K562 treated with DMSO at 1 percent for 48 hours (cell line): ENCODE results near the gene SYMPK. TPM values are rescaled to one million over a fixed set of nuclear protein-coding genes. Genes with fewer than 3 reads are reported as not detected.

Experiments
- total RNA-seq: library from RNA; unstranded; fragments of 300-600 nt; gene quantifications from 2 replicates; pipeline ENCODE4 v1.2.3, GENCODE V29; 2022; ENCODE audit warnings: low replicate concordance; ENCODE audit errors: extremely low read depth

The SYMPK gene
- not detected in 2 replicates for total RNA-seq

DNA sequence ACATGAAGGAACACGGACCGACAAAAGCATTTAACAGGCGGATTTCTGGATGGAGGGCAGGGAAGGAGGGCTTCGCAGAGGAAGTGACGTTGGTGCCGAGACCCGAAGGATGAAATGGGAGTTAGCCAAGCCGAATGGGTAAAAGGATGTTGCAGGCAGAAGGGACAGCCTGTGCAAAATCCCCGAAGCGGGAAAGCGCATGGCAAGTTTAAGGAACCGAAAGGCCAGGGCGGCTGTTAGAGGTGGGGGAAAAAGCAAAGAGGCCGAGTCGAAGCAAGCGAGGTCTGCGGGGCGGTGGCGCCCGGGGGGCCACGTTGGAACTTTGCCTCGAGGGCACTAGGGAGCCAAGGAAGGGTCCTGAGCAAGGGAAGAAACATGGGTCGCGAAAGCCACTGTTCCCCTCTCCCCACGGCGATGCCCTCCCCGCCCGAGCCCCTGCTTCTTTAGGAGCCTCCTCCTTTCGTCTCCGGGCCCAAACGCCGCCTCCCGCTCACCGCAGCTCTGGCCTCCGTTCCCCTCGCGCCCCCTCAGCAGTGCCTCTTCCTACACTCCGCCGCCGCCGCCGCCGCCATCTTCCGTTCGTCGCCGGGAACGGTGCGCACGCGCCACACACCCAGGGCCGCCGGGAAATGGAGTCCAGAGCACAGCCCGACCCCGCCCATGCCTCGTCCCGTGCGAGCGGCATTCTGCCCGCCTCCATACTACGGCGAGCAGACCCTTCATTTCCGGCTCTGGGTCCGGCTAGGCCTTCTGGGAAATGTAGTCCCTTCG lies at the start of gene SYMPK:
Gene SYMPK, minus strand, starts transcription at position 584 of the 771 bp plus-strand sequence. CDS start 8,652 bp downstream, outside the sequence.

DNA sequence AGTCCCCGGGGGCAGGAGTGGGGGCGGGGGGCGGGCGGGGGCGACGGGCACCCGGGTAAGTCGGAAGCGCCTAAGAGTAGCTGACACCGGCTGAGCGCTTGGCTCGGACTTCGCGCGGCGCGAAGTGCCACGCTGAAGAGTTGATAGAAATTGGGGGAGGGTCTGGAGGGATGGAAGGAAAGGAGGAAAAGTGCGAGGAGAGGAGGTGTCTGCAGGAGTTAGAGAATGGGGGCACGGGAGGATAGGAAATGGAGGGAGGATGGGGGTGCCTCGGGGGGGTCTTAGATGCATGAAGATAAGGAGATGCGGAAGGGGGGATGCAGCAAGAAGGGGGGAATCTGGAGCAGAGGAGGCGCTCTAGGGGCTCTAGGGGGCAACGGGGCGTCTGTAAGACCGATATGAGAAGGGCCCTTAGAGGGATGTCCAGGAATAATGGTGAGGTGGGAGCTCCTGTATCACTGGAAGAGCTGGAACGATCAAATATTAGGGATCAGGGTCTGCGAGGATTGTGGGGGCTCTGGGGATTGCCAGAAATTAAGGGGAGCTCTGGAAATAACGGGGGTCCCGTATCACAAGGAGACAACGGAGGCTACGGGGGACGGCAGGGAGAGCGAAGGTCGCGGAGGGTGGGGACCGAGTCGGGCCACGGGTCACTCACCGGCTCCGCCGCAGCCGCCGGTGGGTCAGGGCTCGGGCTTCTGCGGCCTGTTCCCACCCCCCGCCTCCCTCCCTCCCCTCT lies 39.1 kb upstream of the SYMPK start, which contains the start of gene MYPOP:
Gene MYPOP, minus strand, starts transcription at position 702 of the 739 bp plus-strand sequence. CDS start 840 bp downstream, outside the sequence.

DNA sequence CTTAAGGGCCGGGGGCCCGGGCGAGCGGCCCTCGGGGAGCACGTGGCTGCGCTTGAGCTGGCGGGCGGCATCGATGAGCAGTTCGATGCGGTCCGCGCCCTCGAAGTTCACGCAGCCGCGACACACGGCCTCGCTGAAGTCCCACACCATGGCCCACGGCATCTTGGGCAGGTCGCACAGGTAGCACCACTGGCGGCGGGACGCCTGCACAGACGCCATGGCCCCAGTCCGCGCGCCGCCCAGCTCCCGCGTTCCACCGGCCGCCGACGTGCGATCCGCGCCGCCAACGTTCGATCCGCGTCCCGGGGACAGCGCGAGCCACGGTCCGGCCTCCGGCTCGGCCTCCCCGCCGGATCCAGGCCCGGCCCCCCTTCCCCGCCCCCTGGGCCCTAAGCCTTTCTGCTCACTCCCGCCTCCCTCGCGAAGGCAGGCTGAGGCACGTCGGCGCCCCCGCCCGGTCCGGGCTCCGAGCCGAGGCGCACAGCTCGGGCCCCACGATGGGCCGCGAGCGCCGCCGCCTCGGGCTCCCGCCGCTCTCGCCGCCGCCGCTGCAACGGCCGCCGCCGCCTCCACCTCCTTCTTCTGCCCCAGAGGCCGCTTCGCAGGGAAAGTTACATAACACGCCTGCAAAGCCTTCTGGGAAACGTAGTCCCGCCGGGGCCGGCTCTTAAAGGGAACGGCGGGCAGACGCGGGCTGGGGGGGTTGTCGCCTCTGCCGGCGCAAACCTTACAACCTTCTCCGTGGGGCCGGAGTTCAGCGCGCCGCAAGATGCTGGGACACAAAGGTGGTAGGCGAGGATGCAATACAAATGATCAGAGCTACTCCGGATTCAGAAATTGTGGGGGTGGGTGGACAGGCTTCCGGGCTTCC lies 22.8 kb upstream of the SYMPK start, which contains the start of gene IRF2BP1:
Gene IRF2BP1, minus strand, starts transcription at position 586 of the 871 bp plus-strand sequence. Its CDS starts 367 bp downstream, at position 219.

DNA sequence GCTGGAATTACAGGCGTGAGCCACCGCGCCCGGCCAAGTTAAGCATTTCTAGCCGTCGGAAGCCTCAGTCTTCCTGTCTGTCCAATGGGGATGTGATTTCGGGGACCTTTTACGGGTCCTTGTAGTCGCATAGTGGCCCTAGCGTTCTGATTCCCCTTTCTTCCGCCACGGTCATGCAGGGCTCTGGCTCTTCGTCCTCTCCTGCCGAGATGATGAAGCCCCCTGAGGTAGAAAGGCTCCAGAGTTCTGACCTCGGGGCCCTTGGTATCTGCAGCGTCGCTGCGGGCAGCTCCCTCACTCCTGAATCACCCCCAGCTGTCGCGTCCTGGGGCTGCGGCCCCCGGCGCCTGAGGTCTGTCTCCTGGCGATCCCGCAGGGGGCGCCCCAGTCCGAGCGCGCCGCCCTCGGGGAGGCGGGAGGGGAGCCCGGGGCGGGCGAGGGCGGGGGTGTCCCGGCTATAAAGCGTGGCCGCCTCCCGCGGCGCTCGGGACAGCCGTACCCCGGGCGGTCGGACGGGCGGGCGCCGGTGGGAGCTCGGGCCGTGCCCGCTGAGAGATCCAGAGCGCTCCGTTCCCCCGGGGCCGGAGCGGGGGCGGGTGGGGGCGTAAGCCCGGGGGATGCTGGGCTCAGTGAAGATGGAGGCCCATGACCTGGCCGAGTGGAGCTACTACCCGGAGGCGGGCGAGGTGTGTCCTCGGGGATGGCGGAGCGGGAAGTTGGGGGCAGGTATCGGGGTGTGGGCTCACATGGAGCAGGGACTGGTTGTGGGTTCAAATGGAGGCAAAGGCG lies 1.1 kb upstream of the SYMPK start, which contains the start of gene FOXA3:
Gene FOXA3, plus strand, starts transcription at position 487 of the 789 bp plus-strand sequence. Its CDS starts 131 bp downstream, at position 618.

DNA sequence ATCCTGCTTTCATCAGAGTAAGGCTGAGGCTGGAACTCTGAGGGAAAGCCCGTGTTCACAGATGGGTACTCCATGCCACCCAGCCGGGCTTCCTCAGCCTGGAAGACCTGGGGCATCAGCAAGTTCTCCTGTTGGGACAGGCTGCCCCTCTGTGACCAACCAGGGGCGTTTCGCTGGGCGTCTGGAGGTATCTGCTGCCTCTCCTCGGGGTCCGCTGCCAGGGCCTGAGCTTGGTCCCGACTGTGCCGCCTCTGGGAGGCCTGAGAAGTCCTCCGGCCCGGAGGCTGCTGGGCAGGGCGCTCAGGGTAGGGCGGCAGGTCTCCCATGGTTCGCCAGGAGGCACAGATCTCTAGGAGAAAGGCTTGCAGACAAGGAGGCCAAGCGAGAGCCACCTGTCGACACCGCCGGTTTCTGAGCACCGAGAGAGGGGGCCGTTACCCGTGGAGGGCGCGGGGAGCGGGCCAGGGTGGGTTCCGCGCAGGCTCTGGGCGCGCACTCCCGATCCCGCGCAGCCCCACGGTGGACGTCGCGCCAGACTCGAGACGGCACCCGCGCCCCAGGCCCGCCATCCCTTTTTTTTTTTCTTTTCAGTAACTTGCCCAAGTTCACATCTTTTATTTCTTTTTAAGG lies 48.0 kb downstream of the SYMPK start, which contains the start of gene RSPH6A:
Gene RSPH6A, minus strand, starts transcription at position 458 of the 630 bp plus-strand sequence. Its CDS starts 132 bp downstream, at position 326.

DNA sequence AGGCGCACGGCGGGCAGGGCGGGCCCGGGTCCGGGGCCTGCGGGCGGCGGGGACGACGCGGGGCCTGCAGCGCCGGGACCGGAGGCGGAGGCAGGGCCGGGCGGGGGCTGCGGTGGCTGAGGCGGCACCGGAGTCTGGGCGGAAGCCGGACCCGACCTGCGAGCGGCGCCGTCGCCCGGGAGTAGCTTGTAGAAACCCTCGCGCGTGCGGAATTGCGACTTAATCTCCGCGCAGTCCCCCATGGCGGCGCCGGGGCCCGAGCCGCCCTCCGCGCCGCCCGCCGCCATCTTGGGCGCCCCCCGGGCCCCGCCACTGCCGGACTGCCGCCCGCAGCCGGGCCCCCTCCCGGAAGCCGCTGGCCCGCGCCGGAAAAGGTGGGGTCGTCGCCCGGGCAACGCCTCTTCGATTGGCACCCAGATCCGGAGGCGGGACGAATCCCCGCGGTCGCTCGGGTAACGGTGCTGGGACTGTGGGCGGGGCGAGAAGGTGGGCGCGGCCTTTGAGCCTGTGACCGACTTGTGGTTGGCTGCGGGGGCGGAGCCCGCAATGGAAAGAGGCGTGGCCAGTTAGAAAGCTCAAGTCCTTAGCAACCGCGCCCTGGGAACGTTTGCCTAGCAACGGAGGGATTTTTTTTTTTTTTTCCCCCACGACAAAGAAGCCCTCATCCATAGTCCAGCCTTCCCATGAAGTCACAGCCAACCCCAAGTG lies 70.3 kb downstream of the SYMPK start, which contains the start of gene DMWD:
Gene DMWD, minus strand, starts transcription at position 376 of the 708 bp plus-strand sequence. Its CDS starts 89 bp downstream, at position 287.

DNA sequence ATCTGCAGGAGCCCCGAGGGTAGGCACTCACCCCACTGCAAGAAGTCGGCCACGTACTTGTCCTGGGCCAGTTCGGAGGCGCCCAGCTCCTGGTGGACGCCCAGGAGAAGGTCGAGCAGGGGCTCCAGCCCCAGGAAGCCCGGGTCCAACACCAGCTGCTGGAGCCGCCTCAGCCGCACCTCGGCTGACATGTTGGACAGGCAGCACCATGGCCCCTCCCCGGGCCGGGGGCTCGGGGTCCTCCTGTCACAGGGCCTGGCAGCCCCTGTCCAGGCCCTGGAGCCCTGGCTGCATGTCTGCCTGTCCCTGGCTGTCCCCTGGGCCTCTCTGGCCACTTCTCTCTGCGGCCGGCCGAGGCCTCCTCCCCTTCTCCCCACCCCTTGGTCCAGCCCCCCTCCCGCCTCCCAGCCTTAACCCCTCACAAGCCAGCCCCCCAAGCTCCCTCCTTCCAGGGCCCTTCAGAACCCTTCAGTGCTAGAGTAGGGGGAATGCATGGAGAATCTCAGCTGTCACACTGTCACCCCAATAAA lies 80.7 kb downstream of the SYMPK start, which contains the start of gene DMPK:
Gene DMPK, minus strand, starts transcription at position 329 of the 530 bp plus-strand sequence. Its CDS starts 138 bp downstream, at position 191.

DNA sequence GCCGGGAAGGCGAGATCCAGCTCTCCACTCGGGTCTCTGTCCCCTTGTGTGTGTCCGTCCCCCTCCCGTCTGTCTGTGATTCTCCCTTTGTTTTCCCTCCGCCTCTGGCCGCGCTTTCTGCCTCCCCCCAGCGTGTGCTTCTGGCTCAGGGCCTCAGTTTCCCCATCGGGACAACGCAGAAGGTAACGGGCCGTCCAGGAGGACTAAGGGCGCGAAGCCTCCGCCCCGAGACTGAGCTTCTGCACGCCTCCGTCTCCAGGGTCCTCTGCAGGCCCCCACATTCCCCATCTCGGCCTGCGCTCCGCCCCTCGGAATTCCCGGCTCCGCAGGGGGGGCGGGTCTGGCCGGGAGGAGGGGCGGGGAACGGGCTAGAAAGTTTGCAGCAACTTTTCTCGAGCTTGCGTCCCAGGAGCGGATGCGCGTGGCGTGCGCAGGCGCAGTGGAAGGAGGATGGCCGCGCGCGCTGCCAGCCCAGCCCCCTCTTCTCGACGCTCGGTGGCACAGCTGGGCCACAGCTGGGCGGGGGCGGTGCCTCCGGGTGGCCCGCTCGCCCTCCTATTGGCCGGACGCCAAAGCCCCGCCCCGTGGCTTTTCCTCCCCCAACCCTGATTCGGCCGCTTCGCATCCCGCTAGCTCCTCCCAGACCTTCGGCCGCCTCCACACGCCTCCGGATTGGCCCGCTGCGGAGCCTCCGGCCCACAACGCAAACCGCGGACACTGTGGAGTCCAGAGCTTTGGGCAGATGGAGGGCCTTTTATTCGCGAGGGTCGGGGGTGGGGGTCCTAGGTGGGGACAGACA lies 93.8 kb downstream of the SYMPK start, which contains the start of gene SIX5:
Gene SIX5, minus strand, starts transcription at position 269 of the 799 bp plus-strand sequence. CDS start 408 bp downstream, outside the sequence.

Other genes with a start within 250 kb of the SYMPK start
- gene EML2, start 223.8 kb downstream of the SYMPK start, total RNA-seq: not detected in 2 replicates
- not detected in 2 replicates for gene GIPR, start 194.9 kb downstream of the SYMPK start, total RNA-seq
- not detected in 2 replicates for gene SNRPD2, start 171.2 kb downstream of the SYMPK start, total RNA-seq
- gene QPCTL, start 170.5 kb downstream of the SYMPK start, total RNA-seq: not detected in 2 replicates
- not detected in 2 replicates for gene FBXO46, start 132.3 kb downstream of the SYMPK start, total RNA-seq
- not detected in 2 replicates for gene MEIOSIN, start 129.7 kb downstream of the SYMPK start, total RNA-seq
- gene SIX5, start 93.9 kb downstream of the SYMPK start, total RNA-seq: not detected in 2 replicates
- gene DMPK, start 80.7 kb downstream of the SYMPK start, total RNA-seq: not detected in 2 replicates
- not detected in 2 replicates for gene DMWD, start 70.3 kb downstream of the SYMPK start, total RNA-seq
- gene RSPH6A, start 47.8 kb downstream of the SYMPK start, total RNA-seq: not detected in 2 replicates
- not detected in 2 replicates for gene FOXA3, start 1.2 kb upstream of the SYMPK start, total RNA-seq
- not detected in 2 replicates for gene IRF2BP1, start 23.0 kb upstream of the SYMPK start, total RNA-seq
- not detected in 2 replicates for gene MYPOP, start 39.5 kb upstream of the SYMPK start, total RNA-seq
- not detected in 2 replicates for gene NANOS2, start 51.6 kb upstream of the SYMPK start, total RNA-seq
- gene NOVA2, start 110.7 kb upstream of the SYMPK start, total RNA-seq: not detected in 2 replicates
- gene CCDC61, start 132.3 kb upstream of the SYMPK start, total RNA-seq: not detected in 2 replicates
- not detected in 2 replicates for gene PGLYRP1, start 159.9 kb upstream of the SYMPK start, total RNA-seq
- gene IGFL4, start 177.9 kb upstream of the SYMPK start, total RNA-seq: not detected in 2 replicates